H9 (cell line): ENCODE data around the gene SPRR5. TPM values are rescaled to one million over a fixed set of nuclear protein-coding genes. Genes with fewer than 3 reads are reported as not detected.

Source experiments
- DNase-seq: peaks from one replicate; pipeline ENCODE4 v3.0.0-alpha.2; 2017
- H2AFZ ChIP-seq: one replicate; pipeline ENCODE4 v1.6.1; 2013; ENCODE audit warnings: mild to moderate bottlenecking, low read length, control low read depth, moderate library complexity
- H2AK5ac ChIP-seq: 2 replicates; pipeline ENCODE4 v1.6.1; 2013; ENCODE audit warnings: low read length, control low read depth, mixed read lengths; ENCODE audit not compliant: insufficient read length
- H2BK120ac ChIP-seq: one replicate; pipeline ENCODE4 v1.6.1; 2013; ENCODE audit warnings: low read depth, mild to moderate bottlenecking, low read length, control low read depth, inconsistent platforms; ENCODE audit not compliant: poor library complexity, severe bottlenecking
- H2BK12ac ChIP-seq: 2 replicates; pipeline ENCODE4 v1.6.1; 2013; ENCODE audit warnings: low read length, control low read depth, mixed read lengths, low read depth; ENCODE audit not compliant: insufficient read length
- H2BK15ac ChIP-seq: 2 replicates; pipeline ENCODE4 v1.6.1; 2013; ENCODE audit warnings: low read depth, low read length, control low read depth
- H2BK20ac ChIP-seq: one replicate; pipeline ENCODE4 v1.6.1; 2013; ENCODE audit warnings: low read depth, mild to moderate bottlenecking, low read length, control low read depth, inconsistent platforms; ENCODE audit not compliant: poor library complexity, severe bottlenecking
- H2BK5ac ChIP-seq: 2 replicates; pipeline ENCODE4 v1.6.1; 2013; ENCODE audit warnings: low read length, control low read depth, mixed read lengths; ENCODE audit not compliant: insufficient read length
- H3K14ac ChIP-seq: 2 replicates; pipeline ENCODE4 v1.6.1; 2013; ENCODE audit warnings: low read length, control low read depth; ENCODE audit not compliant: insufficient read depth
- H3K18ac ChIP-seq: 2 replicates; pipeline ENCODE4 v1.6.1; 2013; ENCODE audit warnings: low read depth, mild to moderate bottlenecking, mixed read lengths, low read length, control low read depth; ENCODE audit not compliant: insufficient read length
- H3K23ac ChIP-seq: 2 replicates; pipeline ENCODE4 v1.6.1; 2013; ENCODE audit warnings: low read length, control low read depth, mixed read lengths, low read depth; ENCODE audit not compliant: insufficient read length
- H3K23me2 ChIP-seq: 2 replicates; pipeline ENCODE4 v1.6.1; 2013; ENCODE audit warnings: low read depth, mild to moderate bottlenecking, mixed read lengths, low read length, control low read depth; ENCODE audit not compliant: insufficient read length, poor library complexity, severe bottlenecking
- H3K27ac ChIP-seq: 2 replicates; pipeline ENCODE4 v1.5.1; 2013; ENCODE audit warnings: low read length, control low read depth, mixed read lengths, low read depth; ENCODE audit not compliant: insufficient read length
- H3K27me3 ChIP-seq: 2 replicates; pipeline ENCODE4 v1.6.1; 2013; ENCODE audit warnings: low read length, control low read depth, inconsistent platforms; ENCODE audit not compliant: insufficient read depth
- H3K4ac ChIP-seq: 2 replicates; pipeline ENCODE4 v1.6.1; 2013; ENCODE audit warnings: low read depth, mild to moderate bottlenecking, control low read depth, inconsistent platforms, low read length, moderate library complexity
- H3K4me1 ChIP-seq: 2 replicates; pipeline ENCODE4 v1.6.1; 2013; ENCODE audit warnings: low read length, control low read depth, inconsistent platforms; ENCODE audit not compliant: insufficient read depth
- H3K4me2 ChIP-seq: 2 replicates; pipeline ENCODE4 v1.6.1; 2013; ENCODE audit warnings: low read length, control low read depth, mixed read lengths; ENCODE audit not compliant: insufficient read length, insufficient read depth
- H3K56ac ChIP-seq: 2 replicates; pipeline ENCODE4 v1.6.1; 2013; ENCODE audit warnings: low read depth, mild to moderate bottlenecking, mixed read lengths, low read length, control low read depth; ENCODE audit not compliant: insufficient read length
- H3K79me1 ChIP-seq: 2 replicates; pipeline ENCODE4 v1.6.1; 2013; ENCODE audit warnings: low read depth, mild to moderate bottlenecking, moderate library complexity, low read length, control low read depth, inconsistent platforms; ENCODE audit not compliant: insufficient read depth, poor library complexity, severe bottlenecking
- H3K79me2 ChIP-seq: 2 replicates; pipeline ENCODE4 v1.6.1; 2013; ENCODE audit warnings: low read length, control low read depth, inconsistent platforms; ENCODE audit not compliant: insufficient read depth
- H3K9ac ChIP-seq: 2 replicates; pipeline ENCODE4 v1.6.1; 2013; ENCODE audit warnings: low read length, control low read depth, mixed read lengths; ENCODE audit not compliant: insufficient read length; ENCODE audit errors: extremely low read depth
- H3K9me3 ChIP-seq: one replicate; pipeline ENCODE4 v1.6.1; 2013; ENCODE audit warnings: low read depth, low read length, inconsistent platforms; ENCODE audit not compliant: control insufficient read depth
- H3T11ph ChIP-seq: one replicate; pipeline ENCODE4 v1.6.1; 2013; ENCODE audit warnings: mild to moderate bottlenecking, low read length, control low read depth, inconsistent platforms
- H4K20me1 ChIP-seq: one replicate; pipeline ENCODE4 v1.6.1; 2013; ENCODE audit not compliant: control insufficient read depth, insufficient read length, insufficient read depth
- H4K5ac ChIP-seq: 2 replicates; pipeline ENCODE4 v1.6.1; 2013; ENCODE audit warnings: low read depth, mild to moderate bottlenecking, mixed read lengths, low read length, control low read depth; ENCODE audit not compliant: insufficient read length
- H4K8ac ChIP-seq: replicated peaks from 2 replicates; pipeline ENCODE4 v1.6.1; 2013; ENCODE audit warnings: low read length, control low read depth, mixed read lengths, low read depth; ENCODE audit not compliant: insufficient read length
- H4K91ac ChIP-seq: 2 replicates; pipeline ENCODE4 v1.6.1; 2013; ENCODE audit warnings: low read depth, mild to moderate bottlenecking, moderate library complexity, mixed read lengths, low read length, control low read depth; ENCODE audit not compliant: insufficient read length
- H3K27ac Mint-ChIP-seq, 3 experiments: 2 replicates in 2 of 3; 3 replicates in 1 of 3; pipeline ENCODE4 v1.8.0; 2020 to 2021; ENCODE audit warnings: mixed read lengths in 3 of 3, mild to moderate bottlenecking in 1 of 3, moderate library complexity in 1 of 3
- H3K27me3 Mint-ChIP-seq: 2 replicates; pipeline ENCODE4 v1.8.0; 2021; ENCODE audit warnings: low read depth, mild to moderate bottlenecking, moderate library complexity, mixed read lengths
- H3K36me3 Mint-ChIP-seq, 3 experiments: 2 replicates in 2 of 3; 3 replicates in 1 of 3; pipeline ENCODE4 v1.8.0; 2020 to 2021; ENCODE audit warnings: low read depth in 3 of 3, mixed read lengths in 3 of 3; ENCODE audit not compliant: insufficient read depth in 1 of 3
- H3K4me1 Mint-ChIP-seq, 2 experiments: 2 replicates each; pipeline ENCODE4 v1.8.0; 2020; ENCODE audit warnings: mixed read lengths in 2 of 2
- H3K4me3 Mint-ChIP-seq, 2 experiments: 2 replicates in 1 of 2; 3 replicates in 1 of 2; pipeline ENCODE4 v1.8.0; 2020 to 2021; ENCODE audit warnings: mild to moderate bottlenecking in 2 of 2, mixed read lengths in 2 of 2, moderate library complexity in 1 of 2
- H3K9me3 Mint-ChIP-seq, 2 experiments: 2 replicates in 1 of 2; 3 replicates in 1 of 2; pipeline ENCODE4 v1.8.0; 2020; ENCODE audit warnings: mild to moderate bottlenecking in 2 of 2, mixed read lengths in 2 of 2, moderate library complexity in 1 of 2
- WGBS: extraction: QIAGEN DNeasy Blood & Tissue Kit; methylation state at CpG from one replicate; pipeline ENCODE4 v1.1.7; 2013; ENCODE audit warnings: missing lambda C conversion rate, low lambda C conversion rate, mixed read lengths; ENCODE audit not compliant: insufficient read length; ENCODE audit errors: extremely low coverage; 5-methylcytosine and 5-hydroxymethylcytosine counted together
- total RNA-seq: library from RNA; stranded (reverse); gene quantifications from 2 replicates; pipeline ENCODE4 v1.2.1, GENCODE V29; 2021
- TF ChIP-seq, protein P1 (sequence below): fragments of 200-600 bp; sonication (generic); conservative IDR thresholded peaks from 3 replicates; pipeline ENCODE4 v1.8.0; 2021; ENCODE audit warnings: antibody characterized with exemption, mild to moderate bottlenecking

The SPRR5 gene
- total RNA-seq, 1 experiment from 2014 or later = not detected

GRCh38 chr1:152993186-152993585, 46.2 kb downstream of the SPRR5 start:
- Histone ChIP-seq H3K9me3 (no peaks in the 10 kb centered on the region), H3K79me1 (no peaks in the 10 kb centered on the region), H2BK15ac (no peak overlapping the region), H4K5ac (no peak overlapping the region), H3K56ac (no peak overlapping the region), H3K23me2 (no peaks in the 10 kb centered on the region), H3K9ac (no peak overlapping the region), H2AK5ac (no peak overlapping the region), H3K23ac (no peak overlapping the region), H2BK20ac (no peak overlapping the region), H3K79me2 (no peaks in the 10 kb centered on the region), H3K4me2 (no peak overlapping the region), H3K4me1 (no peaks in the 10 kb centered on the region), H2AFZ (no peak overlapping the region), H4K20me1 (no peaks in the 10 kb centered on the region), H3K18ac (no peak overlapping the region), H3K4ac (no peak overlapping the region), H3T11ph (no peak overlapping the region), H4K8ac (no peak overlapping the region), H2BK12ac (no peak overlapping the region), H2BK5ac (no peak overlapping the region), H3K27ac (no peak overlapping the region), H3K27me3 (no peaks in the 10 kb centered on the region; the same call in 1 of the 2 replicates), H4K91ac (no peak overlapping the region), H2BK120ac (no peak overlapping the region), H3K14ac (no peak overlapping the region; the same call in 1 of the 2 replicates)
- no peak overlapping the region for H3K27ac Mint-ChIP-seq
- peaks cover 10 to 17% of the 10 kb centered on the region in 2 experiments for H3K4me1 Mint-ChIP-seq
- peaks cover 0 to 8% (median 0%) of the 10 kb centered on the region in 3 experiments; a peak in 3 of 7 replicates for H3K36me3 Mint-ChIP-seq
- TF ChIP-seq, protein P1, sequence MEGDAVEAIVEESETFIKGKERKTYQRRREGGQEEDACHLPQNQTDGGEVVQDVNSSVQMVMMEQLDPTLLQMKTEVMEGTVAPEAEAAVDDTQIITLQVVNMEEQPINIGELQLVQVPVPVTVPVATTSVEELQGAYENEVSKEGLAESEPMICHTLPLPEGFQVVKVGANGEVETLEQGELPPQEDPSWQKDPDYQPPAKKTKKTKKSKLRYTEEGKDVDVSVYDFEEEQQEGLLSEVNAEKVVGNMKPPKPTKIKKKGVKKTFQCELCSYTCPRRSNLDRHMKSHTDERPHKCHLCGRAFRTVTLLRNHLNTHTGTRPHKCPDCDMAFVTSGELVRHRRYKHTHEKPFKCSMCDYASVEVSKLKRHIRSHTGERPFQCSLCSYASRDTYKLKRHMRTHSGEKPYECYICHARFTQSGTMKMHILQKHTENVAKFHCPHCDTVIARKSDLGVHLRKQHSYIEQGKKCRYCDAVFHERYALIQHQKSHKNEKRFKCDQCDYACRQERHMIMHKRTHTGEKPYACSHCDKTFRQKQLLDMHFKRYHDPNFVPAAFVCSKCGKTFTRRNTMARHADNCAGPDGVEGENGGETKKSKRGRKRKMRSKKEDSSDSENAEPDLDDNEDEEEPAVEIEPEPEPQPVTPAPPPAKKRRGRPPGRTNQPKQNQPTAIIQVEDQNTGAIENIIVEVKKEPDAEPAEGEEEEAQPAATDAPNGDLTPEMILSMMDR = no peak
- H3K27me3 Mint-ChIP-seq = no peaks in the 10 kb centered on the region; the same call in 1 of the 2 replicates
- peaks cover 8 to 9% of the 10 kb centered on the region in 2 experiments; a peak in 4 of 5 replicates for H3K9me3 Mint-ChIP-seq
- DNase-seq = no peak
- no peak overlapping the region for H3K4me3 Mint-ChIP-seq
- WGBS = no CpG with 5 or more reads among the region's 6 CpGs
